GM12873 (cell line): ENCODE data around the gene KCNK6.

Source experiments
- TF ChIP-seq, protein P1 (sequence below): IDR thresholded peaks from 2 replicates; pipeline ENCODE4 v1.5.1; 2012; ENCODE audit warnings: low read depth, mild to moderate bottlenecking, moderate library complexity, low read length, control low read depth; ENCODE audit not compliant: insufficient read depth; ENCODE audit errors: missing control alignments

KCNK6 gene

GRCh38 chr19:38278751-38279150, 40.9 kb upstream of the KCNK6 start:
- TF ChIP-seq, protein P1, sequence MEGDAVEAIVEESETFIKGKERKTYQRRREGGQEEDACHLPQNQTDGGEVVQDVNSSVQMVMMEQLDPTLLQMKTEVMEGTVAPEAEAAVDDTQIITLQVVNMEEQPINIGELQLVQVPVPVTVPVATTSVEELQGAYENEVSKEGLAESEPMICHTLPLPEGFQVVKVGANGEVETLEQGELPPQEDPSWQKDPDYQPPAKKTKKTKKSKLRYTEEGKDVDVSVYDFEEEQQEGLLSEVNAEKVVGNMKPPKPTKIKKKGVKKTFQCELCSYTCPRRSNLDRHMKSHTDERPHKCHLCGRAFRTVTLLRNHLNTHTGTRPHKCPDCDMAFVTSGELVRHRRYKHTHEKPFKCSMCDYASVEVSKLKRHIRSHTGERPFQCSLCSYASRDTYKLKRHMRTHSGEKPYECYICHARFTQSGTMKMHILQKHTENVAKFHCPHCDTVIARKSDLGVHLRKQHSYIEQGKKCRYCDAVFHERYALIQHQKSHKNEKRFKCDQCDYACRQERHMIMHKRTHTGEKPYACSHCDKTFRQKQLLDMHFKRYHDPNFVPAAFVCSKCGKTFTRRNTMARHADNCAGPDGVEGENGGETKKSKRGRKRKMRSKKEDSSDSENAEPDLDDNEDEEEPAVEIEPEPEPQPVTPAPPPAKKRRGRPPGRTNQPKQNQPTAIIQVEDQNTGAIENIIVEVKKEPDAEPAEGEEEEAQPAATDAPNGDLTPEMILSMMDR: no peak

DNA sequence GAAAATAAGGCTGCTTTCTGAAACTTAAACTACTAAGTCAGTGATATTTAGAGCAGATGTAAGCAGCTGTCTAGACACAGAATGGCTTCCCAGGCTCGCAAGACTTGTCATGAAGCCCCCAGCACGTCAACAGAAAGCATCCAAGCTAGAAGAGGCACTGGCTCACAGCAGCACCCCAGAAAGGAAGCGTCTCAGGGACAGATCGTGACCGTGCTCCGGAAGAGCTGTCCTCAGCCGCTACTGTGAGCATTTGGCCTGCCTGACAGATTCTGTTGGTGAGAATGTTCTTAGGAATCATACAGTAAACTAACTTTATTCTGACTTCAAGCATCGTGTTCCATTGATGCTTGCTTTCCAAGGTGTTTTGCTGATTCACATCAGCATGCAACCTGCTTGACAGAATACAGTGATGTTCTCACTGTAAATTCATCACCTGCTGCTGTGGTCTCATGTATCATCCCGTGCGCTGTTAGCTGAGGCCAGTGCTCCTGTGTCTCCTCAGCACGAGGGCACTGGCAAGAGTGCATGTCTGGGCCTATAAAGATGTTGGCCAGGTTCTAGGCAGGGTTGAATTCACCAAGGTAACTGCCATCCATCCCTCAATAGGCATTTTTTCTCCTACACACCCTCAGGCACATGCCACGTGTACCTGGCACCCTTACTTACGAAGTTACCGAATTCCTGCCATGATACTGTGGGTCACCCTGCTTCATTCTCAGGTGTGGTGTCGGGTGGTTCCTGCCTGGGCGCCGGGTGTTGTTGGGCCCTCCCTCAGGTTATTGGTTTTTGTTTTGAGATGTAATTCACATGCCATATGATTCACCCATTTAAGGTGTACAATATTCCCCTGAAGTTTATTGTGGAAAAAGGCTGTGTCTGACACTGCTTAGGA, 39.4 kb upstream of the KCNK6 start:
- TF ChIP-seq, protein P1: no peak

DNA sequence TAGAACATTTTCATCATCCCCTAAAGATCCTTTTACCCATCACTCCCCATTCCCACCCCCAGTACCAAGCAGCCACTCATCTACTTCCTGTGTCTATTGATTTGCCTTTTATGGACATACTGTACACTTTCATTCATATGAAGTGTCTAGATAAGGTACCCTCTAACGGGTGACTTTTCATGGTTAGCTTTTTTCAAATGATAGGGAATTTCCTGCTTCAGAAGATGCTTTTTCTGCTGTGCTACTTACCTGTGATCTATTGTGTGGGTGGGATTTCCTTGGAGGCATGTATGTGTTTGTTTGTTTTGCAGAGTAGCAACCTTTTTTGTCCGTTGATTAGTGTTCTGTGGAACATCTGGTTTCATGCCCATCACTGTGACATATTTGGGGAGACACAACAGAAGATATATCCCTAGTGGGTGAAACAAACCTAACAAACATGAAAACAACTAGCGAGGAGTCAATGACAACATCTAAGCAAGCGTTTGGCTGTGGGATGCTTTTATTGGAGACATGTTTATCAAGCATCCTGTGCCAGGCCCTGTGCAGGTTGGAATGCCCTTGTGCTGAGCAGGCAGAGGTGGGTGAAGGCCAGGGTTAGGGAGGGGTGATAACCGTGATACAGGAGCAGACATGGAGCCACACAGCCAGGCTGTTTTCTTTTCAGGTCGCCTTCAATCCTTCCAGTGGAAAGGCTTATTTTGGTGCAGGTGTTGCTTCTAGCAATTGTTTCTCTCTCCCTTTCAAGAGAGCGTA, 37.7 kb upstream of the KCNK6 start:
- TF ChIP-seq, protein P1: no peak

- TF ChIP-seq, protein P1: no peak
These were observed 36.4 kb upstream of the KCNK6 start for GRCh38 chr19:38283271-38283670.

DNA sequence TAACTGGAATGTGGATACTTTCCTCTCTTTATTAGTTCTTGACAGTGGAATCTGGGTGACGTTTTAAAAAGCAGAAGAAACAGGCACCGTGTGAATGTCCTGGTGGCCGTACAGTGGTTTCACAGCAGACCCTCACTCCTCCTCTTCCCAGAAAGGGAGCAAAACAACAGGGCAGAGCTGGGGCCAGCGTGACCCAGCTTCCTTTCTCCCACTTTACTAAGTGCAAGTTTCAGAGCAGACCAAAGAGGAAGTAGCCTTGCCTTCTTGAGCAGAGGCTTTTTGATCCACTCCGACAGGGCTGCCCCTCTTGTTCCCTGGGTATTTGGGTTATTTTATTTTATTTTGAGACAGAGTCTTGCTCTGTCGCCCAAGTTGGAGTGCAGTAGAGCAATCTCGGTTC, 35.2 kb upstream of the KCNK6 start:
- TF ChIP-seq, protein P1: no peak

- TF ChIP-seq, protein P1: no peak
These were observed 34.1 kb upstream of the KCNK6 start for GRCh38 chr19:38285567-38285966.

DNA sequence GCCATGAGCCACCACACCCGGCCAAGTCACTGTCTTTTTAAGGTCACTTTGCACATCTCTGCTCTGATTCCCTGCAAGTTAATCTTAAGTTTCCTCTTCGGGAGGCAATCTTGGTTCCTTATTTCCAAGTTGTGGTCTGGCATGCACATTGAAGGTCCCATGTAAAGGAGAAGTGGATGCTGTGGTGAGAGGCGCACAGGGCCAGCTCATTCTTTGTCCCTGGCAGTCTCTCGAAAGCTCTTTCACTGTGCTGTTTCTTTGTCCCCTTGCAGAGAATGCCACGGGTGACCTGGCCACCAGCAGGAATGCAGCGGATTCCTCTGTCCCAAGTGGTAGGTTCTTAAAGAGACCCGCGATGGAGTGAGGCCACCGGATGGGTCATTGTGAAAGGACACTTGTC, 32.0 kb upstream of the KCNK6 start:
- TF ChIP-seq, protein P1: no peak
